GM12878 (cell line): ENCODE results near the gene TGM6. TPM values are rescaled to one million over a fixed set of nuclear protein-coding genes. Genes with fewer than 3 reads are reported as not detected.

Experiments
- ATAC-seq: fragments of 200-7000 bp; cut with Tn5 transposase; 3 replicates; pipeline ENCODE4 v1.9.1; 2020; ENCODE audit warnings: mild to moderate bottlenecking, moderate library complexity
- BruUV-seq: library from RNA; stranded (reverse); fragments of 400-500 nt; replicated peaks from 2 replicates; lab custom pipeline; 2021; lab: Mats Ljungman, UMichigan
- CTCF ChIA-PET: fragments of 300-600 bp; sonication (Branson Sonifier 250); formaldehyde crosslinking; extraction: SDS; loops from one replicate; lab custom pipeline; 2021; ENCODE audit warnings: inconsistent platforms; lab: Yijun Ruan, JAX
- POLR2A ChIA-PET: fragments of 350-600 bp; formaldehyde crosslinking; extraction: SDS; loops from one replicate; lab custom pipeline; 2021; ENCODE audit warnings: inconsistent platforms; lab: Charles Lee
- RAD21 ChIA-PET: fragments of 300-600 bp; sonication (Branson Sonifier 250); formaldehyde crosslinking; loops from one replicate; lab custom pipeline; 2023; ENCODE audit warnings: antibody characterized with exemption; ENCODE audit not compliant: unreplicated experiment; lab: Charles Lee
- SMC1A ChIA-PET: fragments of 300-600 bp; sonication (Branson Sonifier 250); formaldehyde crosslinking; loops from one replicate; lab custom pipeline; 2023; ENCODE audit not compliant: unreplicated experiment, uncharacterized antibody; lab: Charles Lee
- DNase-seq: peaks from one replicate; pipeline ENCODE4 v3.0.0-alpha.2; 2011; ENCODE audit warnings: low read depth, low spot score
- FAIRE-seq: peaks from 3 replicates; lab custom pipeline; 2011; peaks lifted over from hg19 to GRCh38; lab: Jason Lieb, UNC
- H2AFZ ChIP-seq: 2 replicates; pipeline ENCODE4 v1.6.0; 2011; ENCODE audit warnings: low read depth, low read length, control low read depth; ENCODE audit not compliant: control insufficient read depth
- H3K27ac ChIP-seq: 2 replicates; pipeline ENCODE4 v1.5.1; 2011; ENCODE audit warnings: control low read depth; ENCODE audit not compliant: control insufficient read depth, insufficient read depth
- H3K27me3 ChIP-seq, 2 experiments: replicated peaks in 1 of 2; 2 replicates each; pipeline versions ENCODE4 v1.6.0 to v1.6.1; 2011; ENCODE audit warnings: low read length in 1 of 2; ENCODE audit not compliant: control insufficient read depth in 2 of 2, insufficient read depth in 2 of 2
- H3K36me3 ChIP-seq, 2 experiments: 2 replicates each; pipeline ENCODE4 v1.5.1; 2011; ENCODE audit warnings: low read length in 1 of 2; ENCODE audit not compliant: control insufficient read depth in 2 of 2, insufficient read depth in 2 of 2
- H3K4me1 ChIP-seq: 2 replicates; pipeline ENCODE4 v1.6.1; 2011; ENCODE audit warnings: mild to moderate bottlenecking, low read length, moderate library complexity, mixed read lengths; ENCODE audit not compliant: control insufficient read depth, insufficient read depth
- H3K4me2 ChIP-seq: 2 replicates; pipeline ENCODE4 v1.6.0; 2011; ENCODE audit warnings: control low read depth; ENCODE audit not compliant: control insufficient read depth, insufficient read depth
- H3K4me3 ChIP-seq: fragments of 200-600 bp; sonication (generic); 2 replicates; pipeline ENCODE4 v1.5.1; 2016
- H3K79me2 ChIP-seq: 2 replicates; pipeline ENCODE4 v1.6.0; 2011; ENCODE audit warnings: low read length; ENCODE audit not compliant: control insufficient read depth, insufficient read depth
- H3K9ac ChIP-seq: 2 replicates; pipeline ENCODE4 v1.8.0; 2011; ENCODE audit warnings: low read length, control low read depth, mixed read lengths; ENCODE audit not compliant: control insufficient read depth, insufficient read depth
- H3K9me3 ChIP-seq: replicated peaks from 3 replicates; pipeline ENCODE4 v1.5.1; 2011; ENCODE audit warnings: mild to moderate bottlenecking, low read length; ENCODE audit not compliant: control insufficient read depth, insufficient read depth
- H4K20me1 ChIP-seq: 2 replicates; pipeline ENCODE4 v1.6.0; 2011; ENCODE audit not compliant: control insufficient read depth, insufficient read depth
- BACH1 ChIP-seq: fragments of 450-650 bp; IDR thresholded peaks from 2 replicates; pipeline ENCODE4 v1.6.1; 2017; ENCODE audit warnings: mild to moderate bottlenecking, borderline replicate concordance
- CHD2 ChIP-seq: IDR thresholded peaks from 2 replicates; pipeline ENCODE4 v1.6.1; 2011; ENCODE audit warnings: low read depth, low read length, improper control_type of control experiment, borderline replicate concordance
- EGR1 ChIP-seq, 2 experiments: IDR thresholded peaks; 1 replicate in 1 of 2; 2 replicates in 1 of 2; pipeline ENCODE4 v1.6.1; 2011 to 2012; ENCODE audit warnings: low read depth in 2 of 2, low read length in 2 of 2, borderline replicate concordance in 1 of 2, mild to moderate bottlenecking in 1 of 2, moderate library complexity in 1 of 2
- HDAC6 ChIP-seq: fragments of 200-600 bp; sonication (generic); IDR thresholded peaks from one replicate; pipeline ENCODE4 v1.8.0; 2017; ENCODE audit warnings: antibody characterized with exemption; ENCODE audit not compliant: unreplicated experiment
- LARP7 ChIP-seq: fragments of 450-650 bp; IDR thresholded peaks from 2 replicates; pipeline ENCODE4 v1.6.1; 2017; ENCODE audit warnings: mild to moderate bottlenecking
- NR2F1 ChIP-seq: fragments of 450-650 bp; conservative IDR thresholded peaks from 2 replicates; pipeline ENCODE4 v1.6.1; 2017; ENCODE audit warnings: mild to moderate bottlenecking
- RAD51 ChIP-seq: fragments of 450-650 bp; IDR thresholded peaks from 2 replicates; pipeline ENCODE4 v1.6.1; 2016; ENCODE audit warnings: moderate library complexity, mild to moderate bottlenecking, inconsistent platforms
- RCOR1 ChIP-seq: conservative IDR thresholded peaks from 2 replicates; pipeline ENCODE4 v1.6.1; 2012; ENCODE audit warnings: low read depth, low read length, improper control_type of control experiment
- ZNF207 ChIP-seq: fragments of 450-650 bp; IDR thresholded peaks from 2 replicates; pipeline ENCODE4 v1.6.1; 2014; ENCODE audit warnings: antibody characterized with exemption, mild to moderate bottlenecking, borderline replicate concordance
- WGBS: methylation state at CpG from one replicate; pipeline ENCODE4 v1.1.6; 2016; ENCODE audit warnings: low lambda C conversion rate; ENCODE audit not compliant: insufficient replicate concordance, insufficient coverage; ENCODE audit errors: missing lambda C conversion rate; 5-methylcytosine and 5-hydroxymethylcytosine counted together
- in situ Hi-C: fragments of 300-500 bp; cut with MboI; formaldehyde crosslinking; loops from 9 replicates; pipeline ENCODE4 v1.14.3; 2018; ENCODE audit warnings: mixed read lengths
- intact Hi-C: fragments of 100-400 bp; cut with micrococcal nuclease; formaldehyde crosslinking; loops from one replicate; pipeline ENCODE4 v1.14.2; 2022; ENCODE audit not compliant: unreplicated experiment
- polyA plus RNA-seq, 11 experiments: library from polyadenylated mRNA; depleted of rRNA in 4 of 11; unstranded in 6 of 11; stranded (reverse) in 5 of 11; fragments of >200 nt; fragmentation: Nextera tagmentation in 4 of 11; fragmentation: Illumina TruSeq in 1 of 11; extraction: Ambion mirVana in 4 of 11; extraction: Trizol in 1 of 11; gene quantifications; 1 replicate in 1 of 11; 2 replicates in 10 of 11; pipeline versions ENCODE4 v1.2.1 to v1.2.3, GENCODE V29; 2011 to 2016; ENCODE audit warnings: inconsistent platforms in 2 of 11, missing spikeins in 2 of 11, low read depth in 1 of 11
- total RNA-seq, 4 experiments: library from RNA; depleted of rRNA in 3 of 4; stranded (reverse); fragments of >200 nt in 3 of 4; fragmentation: Illumina TruSeq in 1 of 4; extraction: Trizol in 1 of 4; gene quantifications; 2 replicates each; pipeline versions ENCODE4 v1.2.1 to v1.2.3, GENCODE V29; 2013 to 2021
- TF ChIP-seq, protein P1 (sequence below): fragments of 450-650 bp; IDR thresholded peaks from 2 replicates; pipeline ENCODE4 v1.6.1; 2017; ENCODE audit warnings: mild to moderate bottlenecking, low read depth, inconsistent platforms; ENCODE audit not compliant: poor library complexity, severe bottlenecking
- TF ChIP-seq, protein P2 (sequence below): fragments of 450-650 bp; IDR thresholded peaks from 2 replicates; pipeline ENCODE4 v1.6.1; 2017; ENCODE audit warnings: borderline replicate concordance

Gene TGM6
- total and polyA plus RNA-seq, 10 of the 15 experiments (the other 5 are each of a cell fraction or from before 2014, with no cell fraction given), result not detected

DNA sequence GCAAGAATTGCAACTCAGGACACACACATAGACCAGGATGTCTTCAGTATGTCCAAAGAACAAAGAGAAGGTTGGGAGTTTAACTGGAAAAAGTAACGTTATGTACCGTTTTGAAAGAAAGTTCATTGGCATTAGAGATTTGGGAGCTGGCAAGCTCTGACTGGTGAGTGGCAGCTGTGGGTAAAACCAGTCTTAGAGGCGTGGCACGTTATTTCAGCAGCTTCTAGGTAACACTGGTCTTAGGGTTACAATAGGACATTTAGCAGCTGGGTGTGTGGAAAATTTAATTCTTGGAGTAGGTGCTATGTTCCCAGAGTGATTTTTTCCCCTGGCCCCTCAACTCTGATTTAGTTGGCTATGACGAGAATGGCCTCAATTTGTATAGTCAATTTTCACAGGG lies 70.7 kb downstream of the TGM6 start:
- Histone ChIP-seq H3K4me3 (no peak overlapping the region), H3K9me3 (no peaks in the 10 kb centered on the region), H3K27ac (no peak overlapping the region), H3K36me3 (no peaks in the 10 kb centered on the region), H3K4me2 (no peak overlapping the region), H2AFZ (no peak overlapping the region)
- in situ Hi-C loops, result no loop called here
- TF ChIP-seq RCOR1 (no peak), BACH1 (no peak)
- TF ChIP-seq, all 136 proteins: peak for 0
- no TSS peak for BruUV-seq
- Histone ChIP-seq H3K79me2 (no peaks in the 10 kb centered on the region), H3K27me3 (no peaks in the 10 kb centered on the region), H3K4me1 (no peaks in the 10 kb centered on the region), H3K9ac (no peak overlapping the region), H4K20me1 (no peaks in the 10 kb centered on the region)
- ChIA-PET CTCF (interaction anchor here (0.6 to 3.9 kb wide), 18 partner anchors 9 to 486 kb away, joined by 3 to 78 read pairs (median 6); partner anchors contain the start of gene SNRPB), RAD21 (interaction anchor here (0.6 to 4.3 kb wide), 4 partner anchors 15 to 687 kb away, joined by 3 to 27 read pairs (median 4); no protein-coding TSS in a partner anchor), SMC1A (interaction anchor here (1.0 to 2.9 kb wide), 6 partner anchors 17 to 486 kb away, joined by 3 to 29 read pairs (median 4); no protein-coding TSS in a partner anchor), POLR2A (no interaction called here)
- no peak for DNase-seq
- ATAC-seq, result no peak
- WGBS, result 47% methylated on average over 5 of the region's 5 CpGs
- no peak for FAIRE-seq
- intact Hi-C loops, result loop anchor here (5.0 to 10.0 kb wide), 2 partner anchors 484 to 687 kb away; no protein-coding TSS in a partner anchor

- SMC1A ChIA-PET, result interaction anchor here (0.6 to 2.9 kb wide), 8 partner anchors 16 to 487 kb away, joined by 3 to 29 read pairs (median 3); no protein-coding TSS in a partner anchor
- no peaks in the 10 kb centered on the region for H3K36me3 ChIP-seq
- ATAC-seq (peak; percentile 80), DNase-seq (no peak), FAIRE-seq (peak; percentile 68)
- BruUV-seq, result no TSS peak
- POLR2A ChIA-PET, result interaction anchor here (0.9 kb wide), 1 partner anchor 11 kb away, joined by 4 read pairs; no protein-coding TSS in a partner anchor
- H4K20me1 ChIP-seq, result no peaks in the 10 kb centered on the region
- H2AFZ ChIP-seq, result no peak overlapping the region
- H3K4me1 ChIP-seq, result no peaks in the 10 kb centered on the region
- RAD21 ChIA-PET, result interaction anchor here (0.6 to 4.3 kb wide), 6 partner anchors 15 to 688 kb away, joined by 3 to 27 read pairs (median 4); no protein-coding TSS in a partner anchor
- no peaks in the 10 kb centered on the region for H3K79me2 ChIP-seq
- in situ Hi-C loops (no loop called here), intact Hi-C loops (loop anchor here (1.0 to 10.0 kb wide), 3 partner anchors 245 to 687 kb away; no protein-coding TSS in a partner anchor)
- no peak overlapping the region for H3K9ac ChIP-seq
- CTCF ChIA-PET, result interaction anchor here (0.6 to 3.9 kb wide), 29 partner anchors 8 to 712 kb away, joined by 3 to 78 read pairs (median 4); partner anchors contain the start of gene SNRPB
- H3K4me2 ChIP-seq, result no peak overlapping the region
- 47% methylated on average over 8 of the region's 8 CpGs for WGBS
- H3K4me3 ChIP-seq, result no peak overlapping the region
- no peaks in the 10 kb centered on the region for H3K9me3 ChIP-seq
- H3K27ac ChIP-seq, result no peak overlapping the region
- no peaks in the 10 kb centered on the region for H3K27me3 ChIP-seq
- TF ChIP-seq, protein P1, sequence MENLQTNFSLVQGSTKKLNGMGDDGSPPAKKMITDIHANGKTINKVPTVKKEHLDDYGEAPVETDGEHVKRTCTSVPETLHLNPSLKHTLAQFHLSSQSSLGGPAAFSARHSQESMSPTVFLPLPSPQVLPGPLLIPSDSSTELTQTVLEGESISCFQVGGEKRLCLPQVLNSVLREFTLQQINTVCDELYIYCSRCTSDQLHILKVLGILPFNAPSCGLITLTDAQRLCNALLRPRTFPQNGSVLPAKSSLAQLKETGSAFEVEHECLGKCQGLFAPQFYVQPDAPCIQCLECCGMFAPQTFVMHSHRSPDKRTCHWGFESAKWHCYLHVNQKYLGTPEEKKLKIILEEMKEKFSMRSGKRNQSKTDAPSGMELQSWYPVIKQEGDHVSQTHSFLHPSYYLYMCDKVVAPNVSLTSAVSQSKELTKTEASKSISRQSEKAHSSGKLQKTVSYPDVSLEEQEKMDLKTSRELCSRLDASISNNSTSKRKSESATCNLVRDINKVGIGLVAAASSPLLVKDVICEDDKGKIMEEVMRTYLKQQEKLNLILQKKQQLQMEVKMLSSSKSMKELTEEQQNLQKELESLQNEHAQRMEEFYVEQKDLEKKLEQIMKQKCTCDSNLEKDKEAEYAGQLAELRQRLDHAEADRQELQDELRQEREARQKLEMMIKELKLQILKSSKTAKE, result no peak
- TF ChIP-seq ZNF207, result no peak
- no peak for TF ChIP-seq RAD51
- TF ChIP-seq NR2F1, result no peak
- TF ChIP-seq EGR1 (IDR thresholded peaks at IDR 0.05; ENCODE audit: borderline replicate concordance in 1 of 2, low read depth in 2 of 2, low read length in 2 of 2), result no peak
- no peak for TF ChIP-seq HDAC6
- TF ChIP-seq CHD2, result no peak
- TF ChIP-seq LARP7, result no peak
- TF ChIP-seq, protein P2, sequence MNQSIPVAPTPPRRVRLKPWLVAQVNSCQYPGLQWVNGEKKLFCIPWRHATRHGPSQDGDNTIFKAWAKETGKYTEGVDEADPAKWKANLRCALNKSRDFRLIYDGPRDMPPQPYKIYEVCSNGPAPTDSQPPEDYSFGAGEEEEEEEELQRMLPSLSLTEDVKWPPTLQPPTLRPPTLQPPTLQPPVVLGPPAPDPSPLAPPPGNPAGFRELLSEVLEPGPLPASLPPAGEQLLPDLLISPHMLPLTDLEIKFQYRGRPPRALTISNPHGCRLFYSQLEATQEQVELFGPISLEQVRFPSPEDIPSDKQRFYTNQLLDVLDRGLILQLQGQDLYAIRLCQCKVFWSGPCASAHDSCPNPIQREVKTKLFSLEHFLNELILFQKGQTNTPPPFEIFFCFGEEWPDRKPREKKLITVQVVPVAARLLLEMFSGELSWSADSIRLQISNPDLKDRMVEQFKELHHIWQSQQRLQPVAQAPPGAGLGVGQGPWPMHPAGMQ, result no peak
Measured at GRCh38 chr20:2451939-2452732, 71.4 kb downstream of the TGM6 start.
